Right ventricle myocardium superior (tissue), 1 donor: Measurements from ENCODE around the gene PRPS1L1. TPM values are rescaled to one million over a fixed set of nuclear protein-coding genes. Genes with fewer than 3 reads are reported as not detected.
A peak's percentile ranks its signal among the peaks of the same experiment; 100 is the strongest.

Experiments
- ATAC-seq: fragments of 200-7000 bp; cut with Tn5 transposase; one replicate; pipeline ENCODE4 v1.9.1; 2020; ENCODE audit warnings: mild to moderate bottlenecking; ENCODE audit not compliant: poor library complexity
- DNase-seq: peaks from one replicate; pipeline ENCODE4 v3.0.0-alpha.2; 2020
- intact Hi-C: fragments of 100-400 bp; cut with DNase I; formaldehyde crosslinking; loops from one replicate; pipeline ENCODE4 v1.11.2; 2022
- total RNA-seq: library from RNA; stranded (reverse); fragmentation: NEBNext Ultra II Directional; extraction: Animal tissue kit (Norgen Biotek cat#: 25700); gene quantifications from one replicate; pipeline ENCODE4 v1.2.1, GENCODE V29; 2021
- donor health status: DM: no; HTN: yes; CAD: no; lungs with severe emphysema.

The PRPS1L1 gene
- total RNA-seq, 1 donor from 2014 or later, result not detected

DNA sequence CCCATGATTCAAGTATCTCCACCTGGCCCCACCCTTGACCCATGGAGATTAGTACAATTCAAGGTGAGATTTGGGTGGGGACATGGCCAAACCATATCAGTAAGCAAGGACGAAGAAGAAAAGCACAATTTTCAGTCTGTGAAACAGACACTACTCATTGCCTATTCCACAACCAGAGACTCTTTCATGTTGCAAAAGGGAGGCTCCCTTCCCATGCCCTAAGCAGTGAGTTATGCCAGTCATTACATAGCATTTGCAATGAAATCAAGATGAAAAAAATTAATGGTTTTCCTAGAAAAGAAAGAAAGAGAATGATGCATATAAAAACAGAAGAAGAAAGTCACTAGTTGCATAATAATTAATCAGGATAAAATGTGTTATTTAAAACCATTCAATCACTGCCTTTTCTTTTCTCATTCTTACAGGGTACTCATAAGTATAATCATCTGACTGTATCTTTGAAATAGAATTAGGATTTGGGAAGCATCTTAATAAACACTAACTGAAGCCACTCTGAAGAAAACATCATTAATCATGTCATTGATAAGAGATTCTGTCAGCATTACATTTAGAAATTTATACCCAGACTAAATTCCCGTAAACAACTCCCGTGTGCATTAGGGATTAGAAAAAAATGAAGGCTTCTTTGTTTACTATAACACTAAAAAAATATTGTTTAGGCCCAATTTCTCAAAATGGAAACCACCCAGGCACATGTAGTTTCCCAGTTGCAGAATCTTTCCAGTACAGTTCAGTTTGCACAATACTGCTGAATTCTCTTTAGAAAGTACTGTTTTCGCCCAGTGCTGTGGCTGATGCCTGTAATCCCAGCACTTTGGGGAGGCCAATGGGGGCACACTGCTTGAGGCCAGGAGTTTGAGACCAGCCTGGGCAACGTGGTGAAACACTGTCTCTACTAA is 9.1 kb downstream of the PRPS1L1 start:
- DNase-seq (no peak), ATAC-seq (no peak)
- intact Hi-C loops, result no loop called here

DNA sequence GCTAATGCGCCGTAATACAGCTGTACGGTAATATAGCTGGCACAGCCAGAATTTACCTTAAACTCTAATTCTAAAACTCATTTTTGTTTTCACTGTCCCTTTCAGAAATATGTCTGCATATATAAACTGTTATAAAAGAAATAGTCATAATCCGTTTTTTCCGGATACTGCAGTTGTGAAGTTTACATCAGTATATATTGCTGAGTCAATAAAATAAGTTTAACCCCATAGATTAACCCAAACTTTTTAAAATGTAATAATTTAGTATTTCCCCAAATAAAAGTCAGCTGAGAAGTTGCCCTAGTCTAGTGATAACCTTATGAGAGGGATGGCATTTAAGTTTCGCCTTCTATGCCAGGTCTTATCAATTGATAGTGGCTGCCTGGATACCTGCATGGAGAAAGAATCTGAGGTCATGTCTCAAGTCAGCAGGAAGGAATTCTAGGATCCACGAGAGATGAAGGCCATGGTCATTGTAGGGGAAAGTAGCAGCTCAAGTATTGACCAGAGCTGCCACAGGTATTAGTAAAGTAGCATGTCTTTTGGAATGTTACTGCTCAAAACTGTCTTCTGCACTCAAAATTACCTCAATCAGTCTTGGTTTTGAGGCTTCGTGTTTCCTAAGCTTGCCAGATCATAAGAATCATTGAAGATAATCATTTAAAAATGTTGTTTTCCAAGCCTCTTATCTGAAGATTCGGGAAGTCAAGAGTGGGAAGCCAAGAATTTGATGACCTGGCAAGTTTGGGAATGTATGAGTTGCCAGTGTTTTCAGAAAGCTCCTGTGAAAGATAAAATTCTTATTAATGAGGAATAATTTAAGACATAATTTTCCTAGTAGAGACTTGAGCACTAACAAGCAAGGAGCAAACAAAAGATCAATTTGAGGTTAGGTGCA is 10.8 kb downstream of the PRPS1L1 start:
- DNase-seq (no peak), ATAC-seq (no peak)
- intact Hi-C loops, result no loop called here

DNA sequence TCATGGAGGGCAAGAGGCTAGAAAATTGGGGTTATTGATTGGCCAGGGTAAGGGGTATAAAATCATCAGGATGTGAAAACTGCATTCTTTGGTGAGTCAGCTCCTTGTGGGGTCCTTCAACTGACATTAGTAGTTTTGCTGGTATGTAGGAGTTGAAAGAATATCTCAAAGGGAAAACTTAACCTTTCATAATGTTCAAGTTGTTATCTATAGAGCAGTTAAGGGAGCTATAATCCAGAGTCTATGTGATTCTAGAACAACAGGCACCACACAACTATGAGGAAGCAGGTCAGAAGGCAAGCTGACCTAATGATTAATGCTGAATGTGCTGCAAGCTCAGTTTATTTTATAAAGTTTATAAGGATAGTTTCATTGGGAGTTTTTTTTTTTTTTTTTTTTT is 13.7 kb downstream of the PRPS1L1 start:
- ATAC-seq (no peak), DNase-seq (no peak)
- intact Hi-C loops, result no loop called here

DNA sequence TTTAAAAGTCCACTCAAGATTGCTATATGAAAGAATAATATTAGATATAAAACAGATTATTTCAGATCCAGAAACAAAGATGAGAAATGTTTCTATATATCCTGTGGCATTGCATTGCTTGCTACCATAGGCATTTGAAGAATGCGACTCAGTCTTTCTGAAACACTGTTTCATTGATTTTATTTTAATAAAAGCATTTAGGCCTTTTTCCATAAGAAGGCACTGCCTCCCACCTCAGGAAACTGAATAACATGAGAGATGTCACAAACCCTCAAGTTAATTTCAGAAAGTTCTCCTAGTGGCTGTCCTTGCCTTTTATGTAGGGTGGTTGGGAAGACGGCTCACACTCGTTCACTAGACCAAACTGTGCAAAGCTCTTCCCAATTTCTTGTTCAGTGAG is 23.3 kb downstream of the PRPS1L1 start:
- intact Hi-C loops, result no loop called here
- DNase-seq, result no peak
- no peak for ATAC-seq

DNA sequence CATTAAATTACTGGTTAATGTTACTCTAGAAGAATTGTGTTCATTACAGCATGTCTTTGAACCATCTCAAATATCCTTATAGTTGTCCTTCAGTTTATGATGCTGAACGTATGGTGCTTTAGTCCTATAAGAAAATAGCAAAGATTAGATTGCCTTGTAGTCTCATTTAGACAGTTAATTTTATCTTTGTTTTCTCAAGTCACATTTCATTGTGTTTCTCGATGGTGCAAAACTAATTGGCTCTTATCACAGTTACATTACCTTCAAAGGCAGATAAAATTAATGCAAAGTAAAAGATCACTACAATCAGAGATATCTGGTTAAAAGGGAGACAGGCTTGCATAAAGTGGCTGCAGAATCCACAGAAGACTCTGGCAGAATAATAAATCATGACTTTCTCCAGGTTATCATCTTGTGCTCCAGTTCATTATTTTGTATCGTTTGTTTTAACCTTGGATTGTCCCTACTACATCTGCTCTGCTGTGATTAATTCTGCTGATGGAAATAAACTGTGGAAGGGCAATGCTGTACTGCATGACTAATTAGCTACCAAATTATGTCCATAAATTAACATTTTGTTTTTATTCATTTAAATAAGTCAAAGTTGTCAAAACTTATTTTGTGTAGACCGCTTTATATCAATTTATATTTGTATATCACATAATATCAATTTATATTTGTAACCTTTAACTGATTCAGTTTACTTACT is 24.2 kb downstream of the PRPS1L1 start:
- DNase-seq (no peak), ATAC-seq (no peak)
- intact Hi-C loops, result no loop called here

- ATAC-seq (no peak), DNase-seq (no peak)
- intact Hi-C loops, result no loop called here
Measured at GRCh38 chr7:17998692-17999091, 29.0 kb downstream of the PRPS1L1 start.

DNA sequence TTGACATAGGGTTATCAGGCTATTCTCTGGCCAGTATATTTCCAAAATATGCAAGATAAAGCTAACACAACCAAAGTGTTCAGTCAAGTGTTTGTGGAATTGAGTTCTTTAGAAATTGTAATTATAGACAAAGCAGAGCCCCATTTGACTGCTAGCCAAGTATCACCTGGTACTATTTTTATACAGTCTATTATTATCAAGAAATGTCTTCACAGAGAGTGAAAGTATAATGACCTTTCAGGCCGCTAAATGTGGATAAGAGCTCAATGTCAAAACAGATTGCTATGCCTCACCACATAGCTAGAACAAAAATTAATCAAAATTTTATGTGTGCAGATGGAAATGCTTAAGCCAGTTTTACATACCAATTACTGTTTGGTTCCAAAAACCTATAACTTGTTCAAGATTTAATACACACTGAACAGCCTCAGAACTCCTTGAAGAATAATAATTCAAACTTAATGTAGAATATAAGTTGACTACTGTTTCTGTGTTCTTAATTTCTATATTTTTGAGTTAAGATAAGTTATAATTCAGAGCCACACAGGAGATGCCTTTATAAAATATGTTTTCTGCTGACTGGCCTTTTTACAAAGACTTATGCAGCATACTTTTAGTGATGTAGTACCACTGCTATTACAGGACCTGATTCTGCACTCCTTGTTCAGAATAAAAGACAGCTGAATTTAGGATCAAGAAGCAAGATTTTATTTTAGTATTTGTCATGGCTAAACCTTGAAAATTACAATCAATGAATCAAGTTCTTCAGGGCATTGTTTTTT is 31.0 kb downstream of the PRPS1L1 start:
- DNase-seq (no peak), ATAC-seq (peak; percentile 78)
- intact Hi-C loops, result no loop called here

DNA sequence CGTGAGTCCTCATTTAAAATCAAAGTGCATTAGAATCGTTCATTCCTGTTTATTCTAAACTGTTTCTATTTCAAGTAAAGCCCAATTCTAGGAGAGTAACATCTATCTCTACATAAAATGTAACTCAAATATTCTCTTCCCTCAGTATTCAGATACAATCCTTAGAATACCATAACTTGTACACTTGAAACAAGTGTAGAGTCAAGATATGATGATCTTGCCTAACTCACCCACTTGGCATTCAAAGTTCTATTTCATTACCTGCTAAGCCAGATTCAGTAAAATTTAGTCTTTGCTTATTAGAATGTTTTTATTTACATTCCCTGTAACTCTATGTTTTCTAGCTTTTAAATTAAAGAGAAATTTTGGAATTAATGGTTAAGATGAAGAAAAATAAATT is 31.6 kb downstream of the PRPS1L1 start:
- ATAC-seq, result no peak
- intact Hi-C loops, result no loop called here
- DNase-seq, result no peak

DNA sequence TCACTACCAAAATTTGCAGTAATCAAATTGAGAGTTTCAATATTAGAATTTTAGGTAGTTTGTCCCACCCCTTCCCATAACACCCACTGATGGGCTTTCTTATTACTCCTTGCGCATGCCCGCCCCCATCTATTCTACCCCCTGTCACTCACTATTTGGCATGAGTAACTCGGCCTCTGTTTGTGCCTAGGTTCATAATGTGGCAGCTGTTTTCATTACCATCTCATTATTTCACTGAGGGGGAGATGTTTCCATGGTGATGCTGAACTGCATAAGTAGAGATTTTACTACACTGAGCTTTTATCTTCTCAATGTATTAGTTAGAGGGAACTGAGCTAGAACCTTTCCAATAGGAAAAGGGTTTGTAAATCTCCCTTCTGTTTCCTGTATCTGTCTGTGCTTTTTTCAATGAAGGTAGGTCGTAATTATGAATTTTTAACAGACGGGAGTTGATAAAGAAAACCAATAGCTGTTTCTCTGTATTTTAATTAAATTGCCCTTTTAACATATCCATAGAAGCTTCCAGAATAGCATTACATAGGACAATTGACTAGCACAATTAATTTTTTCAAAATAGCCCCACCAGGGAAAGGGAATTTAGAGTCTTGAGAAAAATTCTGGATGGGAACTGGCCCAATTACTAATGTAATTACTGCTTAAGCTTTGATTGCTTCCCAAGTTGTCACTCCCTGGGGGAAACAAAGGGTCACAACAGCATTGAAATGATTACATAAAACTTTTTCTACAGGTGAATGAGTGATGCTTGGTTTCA is 33.4 kb downstream of the PRPS1L1 start:
- ATAC-seq (no peak), DNase-seq (no peak)
- intact Hi-C loops, result no loop called here

GRCh38 chr7:17991866-17992648 is 35.6 kb downstream of the PRPS1L1 start:
- DNase-seq (no peak), ATAC-seq (no peak)
- intact Hi-C loops, result no loop called here

GRCh38 chr7:17990761-17991160 is 36.9 kb downstream of the PRPS1L1 start:
- intact Hi-C loops, result no loop called here
- ATAC-seq (no peak), DNase-seq (no peak)

DNA sequence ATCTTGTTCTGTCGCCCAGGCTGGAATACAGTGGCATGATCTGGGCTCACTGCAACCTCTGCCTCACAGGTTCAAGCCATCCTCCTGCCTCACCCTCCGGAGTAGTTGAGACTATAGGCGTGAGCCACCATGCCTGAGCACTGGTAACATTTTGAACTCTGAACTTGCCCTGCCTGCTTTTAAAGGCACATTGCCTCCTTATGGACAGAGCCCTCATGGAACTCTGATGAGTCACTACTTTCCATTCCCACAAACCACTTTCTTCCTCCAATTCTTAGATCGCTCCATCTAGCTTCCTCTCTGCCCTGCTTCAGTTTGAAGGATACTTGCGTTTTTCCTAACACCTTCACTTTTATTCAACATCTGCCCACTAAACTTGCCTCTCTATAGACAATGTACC is 38.1 kb downstream of the PRPS1L1 start:
- ATAC-seq (no peak), DNase-seq (no peak)
- intact Hi-C loops, result no loop called here

- no peak for ATAC-seq
- DNase-seq, result no peak
- intact Hi-C loops, result no loop called here
Measured at GRCh38 chr7:17988858-17989257, 38.8 kb downstream of the PRPS1L1 start.

DNA sequence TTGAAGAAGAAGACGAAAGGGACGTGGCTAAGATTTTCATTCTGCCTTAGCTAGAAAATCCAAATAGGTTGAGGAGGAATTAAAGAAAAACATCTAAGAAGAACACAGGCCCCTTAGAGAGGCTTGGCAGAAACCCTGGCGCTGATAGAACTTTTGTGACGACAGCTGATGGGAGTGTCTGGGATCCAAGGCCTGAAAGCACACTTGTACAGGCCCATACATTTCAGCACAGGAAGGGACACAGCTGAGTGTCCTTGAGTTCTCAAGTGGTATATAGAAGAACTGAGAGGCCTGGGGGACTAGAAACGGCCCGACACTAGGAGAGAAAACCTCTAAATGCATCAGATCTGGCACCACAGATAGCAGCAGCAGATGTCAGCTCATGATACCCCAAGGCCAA is 39.5 kb downstream of the PRPS1L1 start:
- no peak for DNase-seq
- peak; percentile 44 for ATAC-seq
- intact Hi-C loops, result no loop called here

- DNase-seq (no peak), ATAC-seq (peak; percentile 77)
- intact Hi-C loops, result no loop called here
Measured at GRCh38 chr7:17986851-17987250, 40.8 kb downstream of the PRPS1L1 start.

DNA sequence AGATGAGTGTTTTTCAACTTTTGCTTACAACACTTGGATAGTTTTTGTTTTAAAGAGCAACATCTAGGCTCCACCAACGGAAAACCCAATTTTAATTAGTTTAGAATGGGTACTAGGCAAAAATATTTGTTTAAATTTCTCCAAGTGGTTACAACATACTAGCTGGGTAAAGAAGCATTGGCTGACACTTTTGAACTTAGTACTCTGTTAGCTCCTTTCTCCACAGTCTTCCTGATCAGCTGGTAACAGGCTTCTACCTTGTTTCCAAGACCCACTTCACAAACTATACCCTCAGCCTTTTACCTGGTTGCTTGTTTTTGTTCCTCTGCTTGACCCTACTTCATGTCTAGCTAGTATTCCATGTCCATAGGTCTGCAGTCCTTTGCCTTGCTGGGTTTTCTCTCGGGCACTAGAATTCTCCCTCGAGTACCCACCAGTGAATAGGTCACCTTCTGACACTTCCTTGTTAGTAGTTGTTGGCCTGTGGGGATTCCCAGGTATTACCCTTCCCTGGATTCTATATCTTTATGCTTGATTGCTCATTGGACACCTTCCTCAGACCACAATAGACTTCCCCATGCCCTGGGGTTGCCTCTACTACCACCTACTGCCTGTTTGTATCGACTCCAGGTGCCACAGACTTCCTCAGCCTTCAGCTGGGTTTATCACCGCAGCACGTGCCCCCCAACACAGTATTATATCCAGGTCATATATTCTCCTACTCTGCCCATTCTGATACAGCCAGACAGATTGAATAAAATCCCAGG is 42.0 kb downstream of the PRPS1L1 start:
- no peak for ATAC-seq
- no peak for DNase-seq
- intact Hi-C loops, result no loop called here
